ENCODE results near the gene RHOF.
A peak's percentile ranks its signal among the peaks of the same experiment; 100 is the strongest.
"Not testable (repeated sequence)": the region's sequence is repeated elsewhere in the genome, so short reads cannot be mapped to it uniquely, and the experiment has no call there.

Gene RHOF

DNA sequence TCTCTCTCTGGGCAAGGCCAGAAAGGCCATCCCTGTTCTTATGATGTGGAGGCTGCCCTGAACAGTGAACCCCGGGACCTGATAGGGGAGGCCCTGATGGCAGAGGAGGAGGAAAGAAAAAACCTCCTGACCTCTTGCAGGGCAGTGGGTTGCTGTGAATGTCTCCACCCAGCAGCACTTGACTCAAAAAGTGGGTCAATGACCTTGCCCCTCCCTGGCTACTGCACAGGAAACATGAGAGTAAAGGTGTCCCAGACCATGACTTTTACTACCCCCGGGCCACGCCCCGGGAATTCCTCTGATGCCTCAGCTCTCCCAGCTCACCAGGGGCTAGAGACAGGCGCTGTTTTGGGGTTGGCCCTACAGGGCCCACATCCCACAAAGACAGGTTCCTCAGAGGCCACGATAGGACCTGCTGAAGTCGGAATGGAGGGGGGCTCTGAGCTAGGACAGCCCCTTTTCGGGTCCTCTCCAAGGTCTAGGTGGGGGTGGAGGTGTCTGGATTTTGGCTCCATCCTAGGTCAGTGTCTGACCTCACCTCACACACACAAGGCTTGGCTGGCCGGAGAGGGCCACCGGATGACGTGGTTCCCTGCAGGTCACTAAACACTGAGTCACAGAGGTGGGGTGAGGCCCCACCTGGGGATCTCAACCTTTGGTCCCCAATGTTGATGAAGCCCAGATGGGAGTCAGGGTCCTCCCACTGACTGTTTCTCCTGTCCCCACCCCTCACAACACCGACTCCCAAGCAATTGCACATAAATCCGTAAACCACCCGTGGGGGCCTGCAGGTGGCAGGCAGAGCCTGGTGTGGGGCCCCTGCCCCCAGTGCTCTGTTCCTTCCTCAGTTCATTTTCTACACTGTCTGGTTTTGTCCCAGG lies 1.6 kb downstream of the RHOF start:
- no peak for DNase-seq

DNA sequence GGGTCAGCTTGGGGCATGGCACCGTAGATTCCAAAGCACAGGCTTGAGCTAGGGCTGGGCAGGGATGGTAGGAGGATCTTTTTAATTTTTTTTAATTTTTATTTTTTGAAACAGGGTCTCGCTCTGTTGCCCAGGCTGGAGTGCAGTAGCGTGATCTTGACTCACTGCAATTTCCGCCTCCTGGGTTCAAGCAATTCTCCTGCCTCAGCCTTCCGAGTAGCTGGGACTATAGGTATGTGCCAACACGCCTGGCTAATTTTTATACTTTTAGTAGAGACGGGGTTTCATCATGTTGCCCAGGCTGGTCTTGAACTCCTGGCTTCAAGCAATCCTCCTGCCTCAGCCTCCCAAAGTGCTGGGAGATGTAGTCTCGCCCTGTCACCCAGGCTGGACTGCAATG lies 2.7 kb downstream of the RHOF start:
- DNase-seq, result not testable (repeated sequence)

DNA sequence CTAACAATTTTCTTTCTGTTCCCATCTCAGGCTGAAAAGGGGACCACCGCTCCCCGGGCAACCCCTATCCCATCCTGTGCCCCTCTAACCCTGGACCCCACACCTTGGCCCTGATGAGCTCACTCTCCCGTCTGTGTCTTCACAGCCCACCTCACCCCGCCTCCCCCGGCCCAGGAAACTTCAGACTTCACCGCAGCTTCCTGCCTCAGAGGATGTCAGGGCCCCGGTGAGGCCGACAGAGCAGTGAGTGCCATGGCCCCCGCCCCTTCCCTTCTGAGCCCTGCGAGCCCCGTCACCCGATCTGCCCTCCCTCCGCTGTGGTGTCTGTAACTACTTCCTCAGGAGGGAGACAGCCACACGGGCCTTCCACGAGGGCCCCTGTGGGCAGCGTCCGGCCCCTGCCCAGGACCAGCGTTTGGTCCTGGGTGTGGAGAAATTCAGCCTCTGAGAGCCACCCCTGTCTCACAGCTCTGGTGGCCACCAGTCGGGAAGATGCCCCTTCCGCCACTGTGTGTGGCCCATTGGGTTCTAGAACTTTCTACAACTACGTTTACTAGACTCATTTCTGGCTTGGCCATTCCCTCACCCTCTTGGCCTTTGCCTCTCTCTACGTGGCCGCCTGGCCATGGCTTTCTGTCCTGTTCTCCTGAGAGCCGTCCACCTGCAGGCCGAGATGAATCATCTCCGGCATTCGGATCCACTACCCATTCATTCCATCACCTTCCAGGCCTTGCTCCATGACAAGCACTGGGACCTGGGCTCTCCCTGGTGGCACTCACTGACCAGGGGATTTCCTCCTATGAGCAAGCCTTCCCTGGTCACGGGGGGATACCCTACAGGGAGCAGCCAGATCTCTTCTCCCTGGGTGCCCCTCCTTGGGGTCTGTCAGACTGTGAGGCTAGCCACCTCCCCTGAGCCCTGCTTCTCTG lies 3.4 kb downstream of the RHOF start:
- peak; percentile 83 for DNase-seq

DNA sequence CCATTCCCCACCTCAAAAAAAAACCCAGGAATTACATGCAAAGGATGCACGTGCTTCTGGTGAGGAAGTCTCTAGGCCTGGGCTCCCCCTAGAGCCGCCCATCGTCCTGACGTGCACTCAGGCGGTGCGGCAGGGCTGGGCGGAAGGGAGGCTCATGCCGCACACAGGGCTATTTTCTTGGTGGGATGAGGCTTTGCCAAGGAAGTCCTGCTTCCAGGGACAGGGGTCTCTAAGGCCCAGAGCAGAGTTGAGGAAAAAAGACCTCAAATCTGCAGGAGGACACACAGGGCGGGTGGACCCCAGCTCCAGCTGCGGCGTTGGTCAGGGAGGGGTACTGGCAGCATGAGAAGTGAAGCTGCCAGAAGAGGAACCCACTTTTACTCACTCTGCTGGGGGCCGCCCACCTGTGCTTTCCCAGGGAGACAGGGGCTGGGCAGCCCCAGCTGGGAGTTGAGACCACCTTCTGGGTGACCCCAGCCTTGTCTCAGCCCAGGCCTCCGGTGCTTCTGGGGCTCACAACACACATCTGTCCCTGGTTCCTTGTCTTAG lies 4.2 kb downstream of the RHOF start:
- no peak for DNase-seq

DNA sequence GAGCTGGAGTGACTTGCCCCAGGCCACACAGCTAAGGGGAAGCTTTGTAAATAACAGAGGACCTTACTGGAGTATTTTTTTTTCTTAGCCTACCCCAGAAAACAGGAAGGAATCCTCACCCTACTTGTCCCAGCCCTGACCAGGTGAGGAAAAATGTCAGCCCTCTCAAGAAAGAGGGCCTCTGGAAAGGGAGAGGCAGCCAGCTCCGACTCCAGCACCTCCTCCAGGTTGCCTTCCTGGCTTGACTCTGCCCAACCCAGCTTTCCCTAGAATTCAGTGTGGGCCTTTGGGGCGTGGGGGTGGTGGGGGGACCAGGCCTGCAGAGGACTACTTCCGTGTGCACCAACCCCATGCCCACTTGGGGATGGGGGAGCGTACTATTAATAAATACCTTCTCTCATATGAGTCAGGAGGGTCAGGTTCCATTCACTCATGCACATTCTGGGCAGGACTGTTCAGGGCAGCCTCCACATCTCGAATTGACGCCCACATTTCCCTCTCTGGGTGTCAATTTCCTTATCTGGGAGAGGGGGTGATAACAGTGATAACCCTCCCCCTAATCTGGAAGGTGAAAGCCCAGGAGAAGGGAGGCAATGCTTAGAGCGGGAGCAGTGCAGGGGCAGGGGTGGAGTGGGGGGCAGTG lies 5.2 kb downstream of the RHOF start:
- no peak for DNase-seq

DNA sequence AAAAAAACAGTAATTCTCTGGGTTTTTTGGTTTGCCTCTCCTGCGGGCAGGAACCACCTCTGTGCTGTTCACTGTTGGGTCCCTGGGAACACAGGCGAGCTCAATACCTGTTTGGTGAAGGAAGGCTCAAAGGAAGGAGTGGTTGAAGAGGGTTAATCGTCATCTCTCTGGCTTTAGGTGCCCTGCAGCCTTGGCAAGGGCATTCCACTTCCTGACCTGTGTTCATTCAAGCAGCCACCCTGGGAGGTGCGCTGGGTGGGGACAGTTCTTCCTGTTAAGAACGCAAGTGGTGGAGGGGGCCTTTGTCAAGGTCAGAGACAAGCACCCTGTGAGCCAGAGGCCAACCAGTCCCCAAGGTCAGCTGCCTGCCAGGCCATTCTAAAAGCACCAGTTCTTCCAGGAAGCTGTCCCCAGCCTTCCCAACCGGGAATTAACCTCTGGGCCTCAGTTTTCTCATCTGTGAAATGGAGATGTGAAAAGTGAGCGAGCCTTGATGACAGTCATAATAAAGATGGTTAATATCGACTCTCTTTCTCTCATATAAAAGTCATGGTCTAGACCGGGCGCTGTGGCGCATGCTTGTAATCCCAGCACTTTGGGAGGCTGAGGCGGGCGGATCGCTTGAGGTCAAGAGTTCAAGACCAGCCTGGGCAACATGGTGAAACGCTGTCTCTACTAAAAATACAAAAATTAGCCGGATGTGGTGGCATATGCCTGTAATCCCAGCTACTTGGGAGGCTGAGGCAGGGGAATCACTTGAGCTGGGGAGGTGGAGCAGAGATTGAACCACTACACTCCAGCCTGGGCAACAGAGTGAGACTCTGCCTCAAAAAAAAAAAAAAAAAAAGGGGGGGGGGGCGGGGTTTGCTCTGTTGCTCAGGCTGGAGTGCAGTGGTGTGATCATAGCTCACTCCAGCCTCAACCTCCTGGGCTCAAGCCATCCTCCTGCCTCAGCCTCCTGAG lies 6.1 kb downstream of the RHOF start:
- no peak for DNase-seq

DNA sequence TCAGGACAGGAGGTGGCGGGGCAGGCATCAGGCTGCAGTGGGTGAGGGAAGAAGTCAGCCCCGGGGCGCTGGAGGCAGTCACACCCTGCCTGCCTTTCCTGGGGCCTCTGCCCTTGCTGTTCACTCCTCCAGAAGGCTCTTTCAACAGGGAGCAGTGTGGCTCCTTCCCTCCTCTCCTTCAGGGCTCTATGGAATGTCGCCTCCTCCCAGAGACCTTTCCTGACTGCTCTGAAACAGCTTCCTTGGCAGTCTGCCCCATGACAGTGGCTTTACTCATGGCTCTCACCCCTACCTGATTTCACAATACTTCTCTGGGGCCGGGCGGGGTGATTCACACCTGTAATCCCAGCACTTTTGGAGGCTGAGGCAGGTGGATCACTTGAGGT lies 7.1 kb downstream of the RHOF start:
- DNase-seq, result no peak

DNA sequence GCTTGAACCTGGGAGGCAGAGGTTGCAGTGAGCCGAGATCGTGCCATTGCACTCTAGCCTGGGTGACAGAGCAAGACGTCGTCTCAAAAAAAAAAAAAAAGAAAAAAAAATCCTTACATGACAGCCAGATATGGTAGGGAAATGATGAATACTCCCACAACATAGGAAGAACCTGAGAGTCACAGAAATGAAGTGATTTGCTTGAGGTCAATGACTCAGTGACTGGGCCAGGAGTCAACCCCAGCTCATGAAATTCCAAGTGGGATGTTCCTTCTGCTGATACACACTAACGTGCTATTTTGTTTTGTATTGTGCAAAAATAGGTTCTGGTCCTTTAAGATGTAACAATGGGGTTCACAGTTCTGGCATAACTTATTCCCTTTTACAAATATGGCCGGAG lies 9.0 kb downstream of the RHOF start:
- DNase-seq, result no peak

DNA sequence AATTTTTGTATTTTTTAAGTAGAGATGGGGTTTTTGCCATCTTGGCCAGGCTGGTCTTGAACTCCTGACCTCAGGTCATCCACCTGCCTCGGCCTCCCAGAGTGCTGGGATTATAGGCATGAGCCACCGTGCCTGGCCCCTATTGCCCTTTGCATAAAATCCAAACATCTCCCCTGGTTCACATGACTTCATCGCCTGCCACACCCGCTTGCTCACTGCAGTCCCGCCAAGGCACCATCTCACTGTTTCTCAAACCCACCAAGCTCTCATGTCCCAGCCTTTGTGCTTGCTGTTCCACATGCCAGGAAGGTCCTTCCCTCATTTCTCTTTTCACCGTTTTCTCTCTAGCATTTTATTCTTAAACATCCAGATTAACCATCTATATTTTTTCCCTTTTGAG lies 9.7 kb downstream of the RHOF start:
- DNase-seq, result no peak

DNA sequence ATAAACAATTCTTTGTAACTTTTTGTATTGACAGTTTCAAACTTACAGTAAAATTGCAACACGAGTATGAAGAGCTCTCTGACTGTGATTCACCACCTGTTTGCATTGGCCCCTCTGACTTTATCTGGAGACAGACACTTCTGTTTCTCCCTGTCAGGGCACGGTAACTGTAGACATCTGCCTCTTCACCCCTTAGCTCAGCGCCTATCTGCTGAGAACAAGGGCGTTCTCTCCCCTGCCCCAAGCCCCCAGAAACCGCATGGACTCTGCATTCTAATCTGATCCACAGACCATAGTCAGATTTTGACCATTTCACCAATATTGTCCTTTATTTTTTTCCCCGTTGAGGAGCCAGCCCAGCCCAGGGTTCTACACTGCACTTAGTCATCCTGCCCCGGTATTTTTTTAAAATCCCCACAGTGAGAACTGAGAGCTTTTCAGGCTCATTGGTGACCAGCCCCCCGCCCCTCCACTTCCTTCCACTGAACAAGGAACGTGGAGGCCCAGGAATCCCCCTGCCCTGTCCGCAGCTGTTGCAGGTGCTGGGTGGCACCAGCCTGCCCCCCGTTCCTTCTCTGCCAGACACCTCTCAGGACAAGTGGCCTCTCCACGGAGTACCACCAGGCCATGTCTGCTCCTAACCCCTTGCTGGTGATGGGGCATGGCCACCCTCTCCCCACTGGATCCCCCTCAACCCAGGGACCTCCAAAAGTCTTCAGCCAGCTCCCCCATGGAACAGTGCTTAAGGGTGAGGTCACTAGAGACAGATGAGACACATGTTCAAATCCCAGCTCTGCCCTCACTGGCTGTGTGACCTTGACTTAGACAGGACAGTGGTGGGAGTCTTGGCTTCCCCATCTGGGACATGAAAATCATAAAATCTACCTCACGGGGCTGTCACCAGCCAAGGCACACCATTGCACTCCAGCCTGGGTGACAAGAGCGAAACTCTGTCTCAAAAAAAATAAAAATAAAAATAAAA lies 11.2 kb downstream of the RHOF start:
- DNase-seq, result no peak

DNA sequence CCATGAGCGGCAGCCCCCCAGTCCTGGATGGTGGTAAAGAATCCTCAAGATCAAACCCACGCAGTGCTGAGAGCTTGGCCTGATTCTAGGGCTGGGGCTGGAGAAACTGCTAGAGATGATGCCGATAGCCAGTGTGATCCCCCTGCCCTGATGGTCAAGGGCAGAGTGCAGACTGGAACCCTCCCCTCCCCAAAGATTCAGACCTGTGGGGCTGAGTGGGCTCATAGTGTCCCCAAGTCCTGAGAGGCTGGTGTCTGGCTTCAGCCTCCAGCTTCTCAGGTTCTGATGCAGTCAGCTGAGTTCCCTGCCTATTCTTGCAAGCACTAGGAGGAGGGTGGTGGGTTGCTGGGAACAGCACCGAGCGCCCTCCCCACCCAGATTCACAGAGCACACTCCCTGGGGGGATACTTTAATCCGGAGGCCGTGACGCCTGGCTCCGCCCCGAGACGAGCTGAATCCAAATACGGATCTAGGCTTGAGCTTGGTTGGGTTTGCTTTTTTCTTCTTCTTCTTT lies 11.9 kb downstream of the RHOF start:
- no peak for DNase-seq

DNA sequence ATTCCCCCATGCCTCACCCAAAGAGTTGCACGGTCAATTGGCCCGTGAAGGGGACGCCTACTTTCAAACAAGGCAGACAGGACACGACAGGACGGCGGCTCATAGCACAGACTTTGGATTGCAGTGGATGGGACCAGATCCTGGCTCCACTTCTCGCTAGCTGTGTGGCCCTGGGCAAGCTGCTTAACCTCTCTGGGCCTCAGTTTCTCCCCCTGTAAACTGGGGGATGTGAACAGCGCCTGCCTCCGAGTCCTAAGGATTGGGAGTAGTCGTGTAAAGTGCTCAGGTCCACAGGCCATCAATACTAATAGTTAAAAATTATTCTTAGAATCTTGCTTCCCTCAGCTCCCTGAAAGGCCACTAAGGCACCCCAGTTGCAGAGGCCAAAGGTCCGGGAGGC lies 13.1 kb downstream of the RHOF start:
- DNase-seq, result no peak

DNA sequence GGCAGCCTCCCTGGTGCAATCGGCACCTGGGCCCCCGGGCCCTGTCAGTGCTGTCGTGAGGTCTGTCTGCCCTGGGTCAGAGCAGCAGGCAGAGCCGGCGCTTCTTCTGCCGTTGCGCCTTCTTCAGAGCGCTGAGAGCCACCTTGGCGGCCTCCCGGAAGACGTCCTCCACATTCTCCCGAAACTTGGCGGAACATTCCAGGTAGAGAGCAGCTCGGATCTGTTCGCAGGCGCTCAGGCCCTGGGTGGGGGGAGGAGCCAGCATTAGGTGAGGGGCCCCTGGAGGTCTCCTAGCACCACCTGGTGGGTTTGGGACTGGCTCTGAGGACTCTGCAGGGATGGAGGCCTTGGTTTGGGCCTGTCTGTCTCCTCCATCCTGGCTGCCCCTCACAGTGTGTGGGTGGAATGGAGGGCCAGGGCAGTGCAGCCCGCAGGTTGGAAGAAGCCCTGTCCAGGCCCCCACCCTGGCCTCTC lies 14.0 kb downstream of the RHOF start:
- DNase-seq, result no peak

DNA sequence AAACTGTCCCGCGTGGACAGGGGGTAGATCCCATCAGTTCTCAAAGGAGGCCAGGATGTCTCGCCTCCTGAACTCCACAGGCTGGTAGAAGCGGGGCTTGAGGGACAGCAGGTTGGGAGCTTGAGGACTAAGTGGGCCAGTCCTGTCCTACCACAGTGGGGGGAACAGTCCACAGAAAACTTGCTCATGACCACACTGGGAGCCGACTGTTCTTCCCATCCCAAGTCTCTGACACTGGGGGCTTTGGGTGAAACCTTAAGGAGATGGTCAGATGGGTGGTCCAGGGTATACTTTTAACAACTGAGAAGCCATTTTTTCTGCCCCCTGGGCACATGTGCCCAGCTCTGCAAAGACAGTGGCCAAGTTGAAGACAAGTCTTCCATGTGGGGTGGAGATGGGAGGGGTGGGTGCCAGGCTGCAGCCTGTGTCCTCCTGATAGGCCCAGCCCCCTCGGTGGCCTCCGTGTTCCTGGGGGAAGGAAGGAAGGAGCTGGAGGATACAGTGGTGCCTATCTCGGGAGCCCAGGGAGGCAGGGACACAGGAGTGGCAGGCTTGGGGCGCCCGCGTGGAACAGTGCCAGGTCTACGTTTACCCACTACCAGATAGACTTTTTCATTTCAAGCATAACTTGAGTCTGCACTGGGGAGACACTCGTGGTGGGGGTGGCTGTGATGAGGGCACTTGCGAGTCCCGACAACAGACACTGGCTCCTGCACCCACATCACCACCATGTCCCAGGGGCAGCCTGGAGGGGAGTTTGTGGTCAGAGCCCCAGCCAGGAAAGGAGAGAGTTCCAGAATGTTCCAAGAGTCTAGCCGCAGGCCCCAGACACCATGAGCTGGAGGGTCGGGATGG lies 14.7 kb downstream of the RHOF start:
- no peak for DNase-seq

DNA sequence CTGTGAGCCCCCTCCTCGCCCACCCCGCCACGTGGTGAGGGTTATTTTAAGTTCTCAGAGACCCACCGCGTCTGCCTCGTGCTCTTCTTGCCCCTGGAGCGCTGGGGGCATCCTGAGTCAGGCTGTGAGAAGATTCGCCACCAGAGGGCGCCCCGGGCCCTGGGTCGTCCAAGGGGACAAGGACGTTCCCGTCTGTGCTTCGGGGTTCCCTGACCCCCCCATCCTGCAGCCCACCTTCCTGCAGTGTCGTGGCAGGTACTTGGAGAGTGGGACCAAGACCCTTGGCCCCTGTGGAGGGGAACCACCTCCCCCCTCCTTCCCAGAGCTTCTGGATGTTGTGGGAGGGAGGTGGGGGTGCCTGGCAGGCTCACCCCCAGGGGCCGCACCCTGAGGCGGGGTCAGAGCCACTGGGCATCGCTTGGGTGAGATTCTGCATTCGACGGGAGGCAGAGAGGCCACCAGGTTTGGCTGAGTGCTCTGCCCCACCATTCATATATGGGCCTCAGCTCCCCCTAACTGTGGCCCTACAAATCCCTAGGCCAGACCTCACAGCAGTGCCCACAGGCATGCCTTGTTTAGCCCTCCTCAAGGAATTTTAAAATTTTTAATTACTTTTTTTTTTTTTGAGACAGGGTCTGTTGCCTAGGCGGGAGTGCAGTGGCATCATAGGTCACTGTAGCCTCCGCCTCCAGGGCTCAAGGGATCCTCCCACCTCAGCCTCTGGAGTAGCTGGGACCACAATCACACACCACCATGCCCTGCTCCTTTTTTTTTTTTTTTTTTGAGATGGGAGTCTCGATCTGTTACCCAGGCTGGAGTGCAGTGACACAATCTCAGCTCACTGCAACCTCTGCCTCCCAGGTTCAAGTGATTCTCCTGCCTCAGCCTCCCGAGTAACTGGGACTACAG lies 17.0 kb downstream of the RHOF start:
- peak; percentile 59 for DNase-seq

DNA sequence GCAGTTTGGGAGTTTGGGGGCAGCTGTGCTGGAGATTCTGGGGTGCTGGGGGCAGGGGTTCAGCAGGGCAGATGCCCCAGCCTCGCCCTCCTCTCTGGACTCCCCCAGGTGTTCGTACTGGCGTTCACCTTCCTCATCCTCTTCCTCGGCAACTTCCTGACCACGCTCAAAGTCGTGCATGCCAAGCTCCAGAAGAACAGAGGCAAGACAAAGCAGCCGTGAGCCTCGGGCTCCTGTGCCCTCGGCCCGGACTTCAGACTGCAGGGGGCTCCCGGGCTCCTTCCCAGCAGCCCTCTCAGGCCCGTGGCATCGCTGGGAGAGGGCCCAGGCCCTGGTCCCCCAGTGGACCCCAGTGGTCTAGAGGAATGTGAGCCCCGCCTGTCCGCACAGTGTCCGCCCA lies 18.0 kb downstream of the RHOF start:
- no peak for DNase-seq

DNA sequence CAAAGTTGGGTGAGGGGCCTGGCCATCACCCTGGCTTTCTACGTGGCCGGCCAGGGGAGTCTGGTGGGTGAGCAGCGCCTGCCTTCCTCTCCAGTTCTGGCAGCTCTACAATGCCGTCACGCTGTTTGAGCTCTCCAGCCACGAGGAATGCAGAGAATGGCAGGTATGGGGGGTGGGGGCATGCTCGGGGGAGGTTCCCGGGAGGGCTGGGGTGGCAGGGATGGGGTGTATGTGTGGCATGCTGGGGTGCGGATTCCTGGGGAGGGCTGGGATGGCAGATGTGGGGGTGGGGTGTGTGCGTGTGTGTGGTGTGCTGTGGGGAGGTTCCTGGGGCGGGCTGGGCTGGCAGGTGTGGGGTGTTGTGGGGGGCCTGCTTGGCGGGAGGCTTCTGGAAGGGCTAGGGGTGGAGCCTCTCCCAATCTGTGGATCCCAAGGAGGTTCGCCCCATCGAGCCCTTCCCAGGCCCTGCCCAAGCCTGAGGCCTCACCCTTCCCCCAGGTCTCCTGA lies 18.5 kb downstream of the RHOF start:
- DNase-seq, result no peak
